Lung (tissue), 12 donors: ENCODE results near the gene GOLPH3. TPM values are rescaled to one million over a fixed set of nuclear protein-coding genes. Genes with fewer than 3 reads are reported as not detected.

Experiments used
- ATAC-seq: fragments of 200-7000 bp; cut with Tn5 transposase; one replicate; pipeline ENCODE4 v1.9.1; 2020; ENCODE audit warnings: moderate number of reproducible peaks; ENCODE audit not compliant: insufficient read depth, low FRiP score
- DNase-seq, 3 donors: peaks; one replicate each; pipeline ENCODE4 v3.0.0-alpha.2; 2013 to 2017
- H3K27ac ChIP-seq, 2 donors: one replicate each; pipeline ENCODE4 v1.5.1; 2013; ENCODE audit warnings: mild to moderate bottlenecking in 2 of 2, moderate library complexity in 2 of 2, control low read depth in 1 of 2, inconsistent platforms in 1 of 2, low read depth in 1 of 2, low read length in 1 of 2
- H3K27me3 ChIP-seq, 3 donors: one replicate each; pipeline ENCODE4 v1.5.1; 2013; ENCODE audit warnings: low read length in 2 of 3; ENCODE audit not compliant: control insufficient read depth in 3 of 3, insufficient read depth in 3 of 3
- H3K36me3 ChIP-seq, 4 donors: one replicate each; pipeline ENCODE4 v1.5.1; 2013; ENCODE audit warnings: low read length in 4 of 4, mild to moderate bottlenecking in 1 of 4, moderate library complexity in 1 of 4; ENCODE audit not compliant: control insufficient read depth in 4 of 4, insufficient read depth in 4 of 4
- H3K4me1 ChIP-seq, 5 donors: one replicate each; pipeline ENCODE4 v1.5.1; 2013; ENCODE audit warnings: low read length in 5 of 5, mild to moderate bottlenecking in 2 of 5, moderate library complexity in 1 of 5; ENCODE audit not compliant: control insufficient read depth in 5 of 5, insufficient read depth in 5 of 5
- H3K4me3 ChIP-seq: one replicate; pipeline ENCODE4 v1.5.1; 2013; ENCODE audit warnings: mild to moderate bottlenecking, control low read depth, moderate library complexity
- H3K9ac ChIP-seq, 2 donors: one replicate each; pipeline ENCODE4 v1.5.1; 2013; ENCODE audit warnings: low read length in 2 of 2, control low read depth in 1 of 2; ENCODE audit not compliant: insufficient read depth in 1 of 2
- H3K9me3 ChIP-seq, 4 donors: one replicate each; pipeline ENCODE4 v1.5.1; 2013; ENCODE audit warnings: low read length in 3 of 4, mild to moderate bottlenecking in 1 of 4, moderate library complexity in 1 of 4; ENCODE audit not compliant: control insufficient read depth in 4 of 4, insufficient read depth in 3 of 4
- CTCF ChIP-seq: IDR thresholded peaks from 2 replicates; pipeline ENCODE4 v1.5.1; 2012; ENCODE audit warnings: mild to moderate bottlenecking; ENCODE audit errors: control extremely low read depth, extremely low read depth
- WGBS, 2 donors: extraction: QIAGEN DNeasy Blood & Tissue Kit; methylation state at CpG; one replicate each; pipeline ENCODE4 v1.1.7; 2013; 5-methylcytosine and 5-hydroxymethylcytosine counted together
- polyA plus RNA-seq, 2 donors: library from polyadenylated mRNA; stranded (reverse); fragments of 200-250 nt; gene quantifications; one replicate each; pipeline ENCODE4 v1.2.1, GENCODE V29; 2013
- total RNA-seq, 2 donors: library from RNA; depleted of rRNA in 1 of 2; stranded (reverse); fragments of >200 nt in 1 of 2; gene quantifications; one replicate each; pipeline ENCODE4 v1.2.1, GENCODE V29; 2014 to 2021
- donor health status: control.
- donor health status: control.
- donor health status: Bipolar disorder and iron deficiency.
- donor health status: healthy.
- donor health status: DM: yes; HTN: yes; CAD: no.

Gene GOLPH3
- total and polyA plus RNA-seq, 4 donors: 52.2 to 112 (median 69.9) TPM

GRCh38 chr5:32136342-32136741, 37.8 kb downstream of the GOLPH3 start:
- H3K4me1 ChIP-seq: peaks cover 0 to 2% (median 0%) of the 10 kb centered on the region in 5 donors
- no peak overlapping the region for H3K27ac ChIP-seq
- H3K4me3 ChIP-seq: no peak overlapping the region
- H3K9ac ChIP-seq: no peak overlapping the region
- TF ChIP-seq CTCF: no peak
- no peaks in the 10 kb centered on the region for H3K27me3 ChIP-seq
- no peaks in the 10 kb centered on the region for H3K9me3 ChIP-seq
- DNase-seq: no peak
- H3K36me3 ChIP-seq: peaks cover 6 to 12% (median 10%) of the 10 kb centered on the region in 4 donors
- 82 to 83% methylated on average over 7 of the region's 7 CpGs for WGBS, 2 donors
- ATAC-seq: no peak

- peaks cover 6 to 11% (median 9%) of the 10 kb centered on the region in 4 donors for H3K36me3 ChIP-seq
- H3K9me3 ChIP-seq: no peaks in the 10 kb centered on the region
- no peaks in the 10 kb centered on the region for H3K27me3 ChIP-seq
- H3K4me3 ChIP-seq: no peak overlapping the region
- no peak for TF ChIP-seq CTCF
- H3K9ac ChIP-seq: no peak overlapping the region
- no peak for ATAC-seq
- DNase-seq: no peak
- 97 to 100% methylated on average over 1 of the region's 1 CpG for WGBS, 2 donors
- H3K27ac ChIP-seq: no peak overlapping the region
- peaks cover 0 to 4% (median 0%) of the 10 kb centered on the region in 5 donors for H3K4me1 ChIP-seq
These were observed 39.0 kb downstream of the GOLPH3 start for GRCh38 chr5:32135086-32135485.

GRCh38 chr5:32132757-32133156, 41.4 kb downstream of the GOLPH3 start:
- Histone ChIP-seq H3K4me3 (no peak overlapping the region), H3K9me3 (no peaks in the 10 kb centered on the region), H3K9ac (no peak overlapping the region), H3K36me3 (peaks cover 4 to 13% (median 7%) of the 10 kb centered on the region in 4 donors), H3K27me3 (no peaks in the 10 kb centered on the region), H3K4me1 (peaks cover 0 to 7% (median 0%) of the 10 kb centered on the region in 5 donors), H3K27ac (no peak overlapping the region)
- ATAC-seq: no peak
- no peak for DNase-seq
- no peak for TF ChIP-seq CTCF

- no peak overlapping the region for H3K4me3 ChIP-seq
- no peaks in the 10 kb centered on the region for H3K27me3 ChIP-seq
- no peak for ATAC-seq
- WGBS, 2 donors: 76 to 89% methylated on average over 1 of the region's 1 CpG
- H3K36me3 ChIP-seq: peaks cover 4 to 14% (median 7%) of the 10 kb centered on the region in 4 donors
- DNase-seq: no peak
- no peak overlapping the region for H3K9ac ChIP-seq
- H3K27ac ChIP-seq: no peak overlapping the region
- H3K9me3 ChIP-seq: no peaks in the 10 kb centered on the region
- TF ChIP-seq CTCF: no peak
- H3K4me1 ChIP-seq: peaks cover 0 to 7% (median 0%) of the 10 kb centered on the region in 5 donors
These were observed 42.5 kb downstream of the GOLPH3 start for GRCh38 chr5:32131604-32132003.
